ENCODE results near the gene LCE2B. TPM values are rescaled to one million over a fixed set of nuclear protein-coding genes. Genes with fewer than 3 reads are reported as not detected.

The LCE2B gene
- total and polyA plus RNA-seq, 2 donors (not counting 3 experiments of a cell fraction or from before 2014, with no cell fraction given): not detected

GRCh38 chr1:152645146-152645545 is 40.8 kb upstream of the LCE2B start:
- Histone ChIP-seq H3K4me3 (replicated peaks in 1 of 3; ENCODE audit: insufficient read depth in 1 of 3, low read depth in 1 of 3, low read length in 3 of 3) (no peak overlapping the region), H3K9me1 (replicated peaks; ENCODE audit: control insufficient read depth, extremely low read depth, insufficient read depth, low read length) (no peaks in the 10 kb centered on the region), H3K27ac (ENCODE audit: insufficient read depth, low read depth, low read length) (no peak overlapping the region), H3K36me3 (ENCODE audit: control insufficient read depth in 2 of 2, extremely low read depth in 1 of 2, insufficient read depth in 2 of 2, low read length in 2 of 2) (no peaks in the 10 kb centered on the region), H3K79me2 (ENCODE audit: control insufficient read depth, insufficient read depth, low read length) (no peaks in the 10 kb centered on the region), H3K4me1 (ENCODE audit: control insufficient read depth, extremely low read depth, insufficient read depth, low read length) (no peaks in the 10 kb centered on the region), H3K4me2 (ENCODE audit: insufficient read depth, low read length) (no peak overlapping the region), H3K9me3 (replicated peaks; ENCODE audit: control insufficient read depth, insufficient read depth, low read length) (no peaks in the 10 kb centered on the region), H3K27me3 (ENCODE audit: control insufficient read depth in 2 of 2, insufficient read depth in 2 of 2, low read length in 2 of 2) (no peaks in the 10 kb centered on the region), H4K20me1 (replicated peaks; ENCODE audit: control insufficient read depth, extremely low read depth, insufficient read depth, low read length) (no peaks in the 10 kb centered on the region), H3K9ac (replicated peaks; ENCODE audit: extremely low read depth, insufficient read depth, low read length) (no peak overlapping the region), H2AFZ (ENCODE audit: low read depth, low read length) (no peak overlapping the region)
- no TSS peak for BruUV-seq (replicated peaks)
- DNase-seq (ENCODE audit: low read depth, low spot score) (no peak), FAIRE-seq (no peak)
- intact Hi-C loops (cut with micrococcal nuclease): no loop called here
- TF ChIP-seq FOS (IDR thresholded peaks at IDR 0.05; ENCODE audit: borderline replicate concordance, insufficient read depth, low read length) (no peak), POLR2A (IDR thresholded peaks at IDR 0.05; ENCODE audit: low read depth, low read length) (no peak), POLR2AphosphoS5 (IDR thresholded peaks at IDR 0.05; ENCODE audit: insufficient read depth, low read depth, low read length) (no peak), CTCF (IDR thresholded peaks at IDR 0.05; ENCODE audit: extremely low read depth in 1 of 2, insufficient read depth in 1 of 2, low read depth in 1 of 2, low read length in 2 of 2) (no peak), GATA2 (IDR thresholded peaks at IDR 0.05; ENCODE audit: insufficient read depth, insufficient read length, low read depth, low read length) (no peak)
- TF ChIP-seq, protein P1, sequence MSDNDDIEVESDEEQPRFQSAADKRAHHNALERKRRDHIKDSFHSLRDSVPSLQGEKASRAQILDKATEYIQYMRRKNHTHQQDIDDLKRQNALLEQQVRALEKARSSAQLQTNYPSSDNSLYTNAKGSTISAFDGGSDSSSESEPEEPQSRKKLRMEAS (IDR thresholded peaks at IDR 0.05; ENCODE audit: insufficient read depth, insufficient read length): no peak
- dilution Hi-C loops (cut with MboI; ENCODE audit: extremely low pct_ligation_motif_present, low sequenced_read_pairs): no loop called here
- CTCF ChIA-PET: no interaction called here
- POLR2A ChIA-PET: no interaction called here

DNA sequence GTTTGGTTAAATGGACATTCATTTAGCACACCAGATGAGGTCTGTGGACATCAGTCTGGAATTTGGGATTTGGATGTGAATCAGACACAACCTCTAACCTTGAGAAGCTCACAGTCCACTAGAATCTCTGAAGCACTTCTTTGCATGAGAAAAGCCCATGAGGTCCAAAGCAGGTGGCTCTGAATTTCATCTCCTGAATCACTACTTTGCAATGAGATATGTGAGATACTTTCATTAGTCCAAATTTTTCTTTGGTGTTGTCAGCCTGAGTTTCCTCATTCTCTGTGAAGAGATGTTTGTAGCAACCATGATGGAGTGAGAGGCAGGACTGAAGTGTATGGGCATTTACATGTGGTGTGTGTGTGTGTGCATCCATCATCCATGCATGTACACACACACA is 39.3 kb upstream of the LCE2B start:
- Histone ChIP-seq H3K79me2 (ENCODE audit: control insufficient read depth, insufficient read depth, low read length) (no peaks in the 10 kb centered on the region), H3K4me3 (replicated peaks in 1 of 3; ENCODE audit: insufficient read depth in 1 of 3, low read depth in 1 of 3, low read length in 3 of 3) (no peak overlapping the region), H3K9ac (replicated peaks; ENCODE audit: extremely low read depth, insufficient read depth, low read length) (no peak overlapping the region), H4K20me1 (replicated peaks; ENCODE audit: control insufficient read depth, extremely low read depth, insufficient read depth, low read length) (no peaks in the 10 kb centered on the region), H3K27ac (ENCODE audit: insufficient read depth, low read depth, low read length) (no peak overlapping the region), H3K9me3 (replicated peaks; ENCODE audit: control insufficient read depth, insufficient read depth, low read length) (no peaks in the 10 kb centered on the region), H3K4me2 (ENCODE audit: insufficient read depth, low read length) (no peak overlapping the region), H3K4me1 (ENCODE audit: control insufficient read depth, extremely low read depth, insufficient read depth, low read length) (no peaks in the 10 kb centered on the region), H3K9me1 (replicated peaks; ENCODE audit: control insufficient read depth, extremely low read depth, insufficient read depth, low read length) (no peaks in the 10 kb centered on the region), H3K27me3 (ENCODE audit: control insufficient read depth in 2 of 2, insufficient read depth in 2 of 2, low read length in 2 of 2) (no peaks in the 10 kb centered on the region), H2AFZ (ENCODE audit: low read depth, low read length) (no peak overlapping the region), H3K36me3 (ENCODE audit: control insufficient read depth in 2 of 2, extremely low read depth in 1 of 2, insufficient read depth in 2 of 2, low read length in 2 of 2) (no peaks in the 10 kb centered on the region)
- no TSS peak for BruUV-seq (replicated peaks)
- CTCF ChIA-PET: no interaction called here
- DNase-seq (ENCODE audit: low read depth, low spot score) (no peak), FAIRE-seq (no peak)
- intact Hi-C loops (cut with micrococcal nuclease): no loop called here
- TF ChIP-seq JUN (IDR thresholded peaks at IDR 0.05; ENCODE audit: borderline replicate concordance, insufficient read depth, insufficient read length, low read depth) (no peak), POLR2AphosphoS5 (IDR thresholded peaks at IDR 0.05; ENCODE audit: insufficient read depth, low read depth, low read length) (no peak), EZH2 (IDR thresholded peaks at IDR 0.05; ENCODE audit: borderline replicate concordance, low read depth, low read length, severe bottlenecking) (no peak), MYC (IDR thresholded peaks at IDR 0.05; ENCODE audit: low read depth, low read length) (no peak), FOS (IDR thresholded peaks at IDR 0.05; ENCODE audit: borderline replicate concordance, insufficient read depth, low read length) (no peak), POLR2A (IDR thresholded peaks at IDR 0.05; ENCODE audit: low read depth, low read length) (no peak), GATA2 (IDR thresholded peaks at IDR 0.05; ENCODE audit: insufficient read depth, insufficient read length, low read depth, low read length) (no peak), CTCF (IDR thresholded peaks at IDR 0.05; ENCODE audit: extremely low read depth in 1 of 2, insufficient read depth in 1 of 2, low read depth in 1 of 2, low read length in 2 of 2) (no peak)
- TF ChIP-seq, protein P1 (IDR thresholded peaks at IDR 0.05; ENCODE audit: insufficient read depth, insufficient read length): no peak
- POLR2A ChIA-PET: no interaction called here
- dilution Hi-C loops (cut with MboI; ENCODE audit: extremely low pct_ligation_motif_present, low sequenced_read_pairs): no loop called here

Data from endothelial cell of umbilical vein (primary cell).